ENCODE results near the gene C2orf68.
"Not testable (repeated sequence)": the region's sequence is repeated elsewhere in the genome, so short reads cannot be mapped to it uniquely, and the experiment has no call there.

Gene C2orf68

DNA sequence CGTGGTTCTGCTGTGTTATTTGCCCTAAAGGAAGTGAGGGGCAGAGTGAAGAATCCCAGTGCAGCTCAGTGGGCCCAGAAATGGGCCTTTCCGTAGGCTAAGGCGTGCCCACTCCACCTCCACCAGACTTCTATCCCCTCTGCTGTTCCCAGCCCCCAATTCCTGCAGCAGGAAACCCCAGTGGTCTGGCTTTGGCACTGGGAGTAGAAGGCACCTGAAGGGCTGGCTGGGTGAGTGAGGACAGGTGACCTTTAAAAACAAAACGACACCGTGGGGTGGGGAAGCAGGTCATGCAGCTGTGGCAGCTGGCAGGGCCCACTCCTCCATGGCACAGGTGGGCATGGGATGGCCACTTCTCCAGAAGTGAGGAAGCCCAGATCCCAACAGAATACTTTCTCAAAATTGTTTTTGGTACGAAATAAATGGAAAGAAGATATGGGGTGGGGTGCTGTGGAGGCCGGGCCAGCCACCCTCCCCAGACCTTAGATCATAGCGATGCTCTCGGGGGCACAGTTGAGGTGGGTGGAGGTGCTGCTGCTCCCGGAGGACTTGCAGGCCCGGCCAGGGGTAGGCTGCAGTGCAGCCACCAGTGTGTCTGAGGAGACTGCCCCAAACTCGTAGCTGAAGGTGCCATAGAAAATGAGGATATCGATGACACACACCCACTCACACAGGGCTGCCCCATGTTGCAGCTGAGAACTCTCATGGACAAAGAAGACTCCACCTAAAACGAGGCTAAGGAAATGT, 13.1 kb downstream of the C2orf68 start:
- no peak for DNase-seq

DNA sequence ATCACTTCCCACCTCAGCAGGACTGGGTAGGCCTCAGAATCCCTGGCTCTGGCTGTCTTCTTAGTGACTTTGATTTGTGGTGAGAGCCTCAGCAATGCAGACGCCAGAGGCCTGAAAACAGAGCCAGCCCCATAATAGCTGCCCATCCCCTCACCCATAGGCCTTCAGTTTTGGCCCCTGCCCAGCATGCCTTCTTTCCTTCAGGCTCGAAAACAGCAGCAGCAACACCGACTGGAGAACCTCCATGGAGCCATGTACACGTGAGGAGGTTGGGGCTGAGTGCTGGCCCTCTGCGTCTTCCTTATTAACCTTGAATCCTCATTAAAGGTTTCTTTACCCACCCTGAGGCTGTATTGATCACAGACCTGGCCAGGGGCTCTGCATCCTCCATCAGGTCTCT, 14.6 kb downstream of the C2orf68 start:
- DNase-seq: no peak

DNA sequence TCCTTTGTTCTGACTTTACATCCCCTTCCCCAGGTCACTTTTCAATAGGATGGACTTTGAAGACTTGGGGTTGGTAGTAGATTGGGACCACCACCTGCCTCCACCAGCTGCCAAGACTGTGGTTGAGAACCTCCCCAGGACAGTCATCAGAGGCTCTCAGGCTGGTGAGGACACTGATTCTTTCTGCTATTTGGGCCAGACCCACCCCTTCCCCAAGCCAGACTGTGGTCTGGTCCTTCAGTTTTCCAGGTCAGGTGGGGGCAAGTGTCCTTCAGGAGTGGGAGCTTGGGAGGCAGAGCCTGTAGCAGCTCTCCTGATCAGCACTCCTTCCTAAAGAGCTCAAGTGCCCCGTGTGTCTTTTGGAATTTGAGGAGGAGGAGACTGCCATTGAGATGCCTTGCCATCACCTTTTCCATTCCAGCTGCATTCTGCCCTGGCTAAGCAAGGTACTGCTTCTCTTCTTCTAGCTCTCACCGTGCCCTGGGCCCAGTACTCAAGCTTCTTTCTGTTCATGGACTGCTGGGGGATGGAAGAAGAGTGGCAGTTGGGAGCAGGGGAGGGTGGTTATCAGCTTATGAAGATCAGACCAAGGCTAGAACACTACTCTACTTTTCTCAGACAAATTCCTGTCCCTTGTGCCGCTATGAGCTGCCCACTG, 15.3 kb downstream of the C2orf68 start:
- no peak for DNase-seq

DNA sequence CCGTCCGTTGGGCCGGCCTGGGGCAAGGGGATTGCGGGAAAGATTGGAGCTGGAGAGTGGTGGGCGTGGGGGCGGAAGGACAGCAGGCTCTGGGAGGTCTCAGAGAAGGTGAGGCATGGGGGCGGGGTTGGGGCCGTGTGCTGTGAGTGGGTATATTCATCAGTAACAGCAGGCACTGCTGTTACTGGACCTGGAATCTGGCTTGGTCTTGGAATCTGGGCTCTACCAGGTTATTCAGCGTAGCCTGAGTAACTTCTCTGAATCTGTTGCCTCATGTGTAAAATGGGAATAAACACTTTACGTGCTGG, 15.9 kb downstream of the C2orf68 start:
- DNase-seq: peak in 1 of 2 experiments; percentile 30

DNA sequence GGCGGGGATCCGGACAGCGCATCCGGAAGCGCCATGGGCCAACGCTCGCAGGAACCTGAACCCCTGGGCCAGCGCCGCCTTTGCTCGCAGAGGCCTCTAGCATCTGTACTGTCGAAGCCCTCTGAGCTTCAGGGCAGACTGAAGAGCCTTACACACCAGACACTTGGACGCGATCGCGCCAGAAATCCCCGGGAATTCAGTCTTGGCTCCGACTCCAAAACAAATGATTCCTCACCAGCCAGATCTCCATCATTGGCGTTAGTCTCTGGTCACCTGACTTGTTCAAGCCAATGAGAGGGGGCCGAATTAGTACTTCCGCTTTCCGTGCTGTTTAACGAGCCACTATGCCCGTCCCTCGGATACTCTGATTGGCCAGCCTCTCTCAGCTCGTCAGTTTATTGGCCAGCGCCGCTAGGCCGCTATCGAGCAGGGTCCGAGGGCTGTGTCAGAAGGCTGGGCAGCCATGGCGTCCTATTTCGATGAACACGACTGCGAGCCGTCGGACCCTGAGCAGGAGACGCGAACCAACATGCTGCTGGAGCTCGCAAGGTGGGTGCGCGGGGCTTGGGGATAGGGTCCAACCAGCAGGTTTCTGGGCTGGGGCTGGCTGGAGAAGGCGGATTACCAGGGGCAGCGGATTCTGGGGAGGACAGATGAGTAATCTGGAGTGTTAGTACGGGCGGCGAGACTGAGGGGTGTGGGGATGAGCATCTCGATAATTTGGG, 16.4 kb downstream of the C2orf68 start, which contains the start of gene RNF181:
RNF181 (plus strand) TSS at position 445 of the 725 bp plus-strand sequence; CDS start at position 464, 19 bp downstream.
- peak; percentile 99 for DNase-seq

DNA sequence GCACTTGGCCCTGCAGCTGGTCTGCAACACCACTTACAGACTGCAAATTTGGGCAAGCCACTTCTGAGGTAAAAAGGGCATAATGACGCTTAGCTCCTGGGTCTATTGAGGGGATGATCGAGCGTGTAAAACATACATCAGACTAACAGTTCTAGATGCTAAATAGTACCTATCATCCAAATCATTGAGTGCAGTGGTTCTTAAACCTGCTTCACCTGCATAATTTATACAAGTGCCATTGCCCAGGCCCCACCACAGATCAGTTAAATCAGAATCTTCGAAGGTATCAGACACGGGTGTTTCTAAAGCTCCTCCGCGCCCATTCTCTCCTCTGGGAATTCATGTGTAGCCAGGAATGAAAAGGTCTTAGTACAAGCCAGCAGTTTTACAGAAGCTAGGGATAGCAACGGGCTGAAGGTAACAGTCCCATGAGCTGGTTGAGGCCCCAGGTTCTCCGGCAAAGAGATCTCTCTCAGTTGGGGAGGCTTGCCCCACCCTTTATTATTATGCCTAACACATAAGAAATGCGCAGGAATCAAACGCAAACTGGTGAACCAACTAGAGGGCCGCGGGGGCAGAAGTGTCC, 17.1 kb downstream of the C2orf68 start:
- no peak for DNase-seq

DNA sequence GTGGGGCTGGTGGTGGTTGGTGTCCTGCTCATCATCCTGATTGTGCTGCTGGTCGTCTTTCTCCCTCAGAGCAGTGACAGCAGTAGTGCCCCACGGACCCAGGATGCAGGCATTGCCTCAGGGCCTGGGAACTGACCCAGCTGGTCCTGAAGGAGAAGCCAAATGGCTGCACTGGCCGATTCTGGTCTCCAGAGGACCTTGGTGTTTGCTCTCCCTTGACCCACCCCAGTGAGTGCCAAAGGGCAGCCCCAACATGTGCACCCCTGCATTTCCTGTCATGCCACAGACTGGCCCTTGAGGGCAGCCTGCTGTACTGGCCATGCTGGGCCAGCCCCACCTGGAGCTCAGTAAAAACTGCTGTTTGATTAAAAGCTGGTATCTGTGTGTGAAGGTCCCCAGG, 18.8 kb downstream of the C2orf68 start:
- no peak for DNase-seq

DNA sequence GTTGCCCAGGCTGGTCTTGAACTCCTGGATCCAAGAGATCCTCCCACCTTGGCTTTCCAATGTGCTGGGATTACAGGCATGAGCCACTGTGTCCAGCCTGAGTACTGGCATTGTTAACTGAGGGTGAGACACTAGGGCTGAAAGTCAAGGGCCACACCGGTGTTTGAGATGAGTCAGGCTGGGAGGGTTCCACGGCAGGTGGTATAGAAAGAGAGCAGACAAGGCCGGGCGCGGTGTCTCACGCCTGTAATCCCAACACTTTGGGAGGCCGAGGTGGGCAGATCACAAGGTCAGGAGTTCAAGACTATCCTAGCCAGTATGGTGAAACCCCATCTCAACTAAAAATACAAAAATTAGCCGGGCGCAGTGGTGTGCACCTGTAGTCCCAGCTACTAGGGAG, 19.6 kb downstream of the C2orf68 start:
- DNase-seq: not testable (repeated sequence)

DNA sequence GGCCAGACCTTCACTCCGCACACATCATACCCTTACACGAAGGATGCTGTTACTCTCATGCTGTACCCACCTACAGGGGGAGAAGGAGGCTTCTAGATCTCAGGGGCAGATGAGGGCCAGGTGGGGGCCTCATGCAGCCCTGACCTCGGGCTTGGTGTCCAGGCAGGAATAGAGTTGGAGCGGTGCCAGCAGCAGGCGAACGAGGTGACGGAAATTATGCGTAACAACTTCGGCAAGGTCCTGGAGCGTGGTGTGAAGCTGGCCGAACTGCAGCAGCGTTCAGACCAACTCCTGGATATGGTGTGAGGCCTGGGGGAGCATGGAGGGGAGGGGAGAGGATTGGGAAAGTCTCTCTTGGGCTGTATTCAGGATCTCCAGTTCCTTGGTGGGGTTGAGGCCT, 20.3 kb downstream of the C2orf68 start:
- no peak for DNase-seq

DNA sequence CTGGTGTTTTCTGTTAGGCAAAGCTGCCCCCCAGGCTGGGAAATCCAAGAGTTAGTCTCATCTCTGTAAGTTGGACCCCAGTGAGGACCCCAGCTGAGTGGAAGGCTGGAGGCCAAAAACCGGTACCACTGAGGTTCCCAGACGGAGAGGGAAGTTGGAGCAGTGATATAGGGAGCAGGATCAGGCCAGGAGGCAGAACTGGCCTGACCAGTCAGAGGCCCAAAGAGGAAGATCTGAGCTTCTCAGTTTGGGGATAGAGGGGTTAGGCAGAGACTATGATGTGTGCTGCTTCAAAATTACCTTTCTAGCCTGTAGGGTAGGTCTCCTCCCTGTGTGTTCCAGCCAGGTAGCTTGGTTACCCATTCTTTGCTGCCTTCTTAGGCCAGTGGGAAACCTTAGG, 20.9 kb downstream of the C2orf68 start:
- no peak for DNase-seq

DNA sequence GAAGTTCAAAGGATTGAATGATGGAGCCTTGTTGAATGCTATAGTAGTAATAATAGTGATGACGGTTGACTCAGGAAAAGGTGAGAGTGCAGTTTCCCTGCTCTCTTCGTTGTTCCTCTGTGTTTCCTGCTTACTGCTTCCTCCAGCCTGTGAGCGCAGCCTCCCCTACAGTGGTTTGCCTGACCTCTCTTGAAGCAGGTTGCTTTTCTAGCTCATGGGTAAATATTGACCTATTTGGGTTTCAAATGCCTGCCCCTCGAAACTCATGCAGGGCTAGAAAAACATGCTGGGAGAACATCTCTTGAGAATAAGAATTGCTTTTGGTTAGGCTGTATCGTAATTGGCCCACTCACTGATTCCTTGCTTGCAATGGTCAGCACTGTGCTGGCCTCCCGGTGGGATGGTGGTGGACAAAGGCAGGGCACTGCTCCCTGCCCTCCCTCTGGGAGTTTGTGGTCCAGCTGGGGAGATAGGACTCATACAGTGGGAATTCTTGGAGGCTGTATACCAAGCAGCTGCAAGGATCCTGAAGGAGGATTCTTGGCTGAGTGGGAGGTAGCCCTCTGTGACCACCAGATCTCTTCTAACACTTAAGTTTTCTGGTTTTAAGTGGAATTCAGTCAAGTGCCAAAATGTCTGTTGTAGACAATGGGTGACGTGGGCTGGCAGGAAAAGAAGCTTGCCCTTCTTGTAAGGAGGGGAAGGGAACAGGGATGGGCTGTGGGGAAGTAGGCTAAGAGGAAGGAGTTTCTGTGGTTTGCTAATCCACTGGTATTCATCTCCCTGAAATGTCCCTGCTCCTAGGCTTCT, 21.7 kb downstream of the C2orf68 start:
- peak; percentile 77 to 82 for DNase-seq

DNA sequence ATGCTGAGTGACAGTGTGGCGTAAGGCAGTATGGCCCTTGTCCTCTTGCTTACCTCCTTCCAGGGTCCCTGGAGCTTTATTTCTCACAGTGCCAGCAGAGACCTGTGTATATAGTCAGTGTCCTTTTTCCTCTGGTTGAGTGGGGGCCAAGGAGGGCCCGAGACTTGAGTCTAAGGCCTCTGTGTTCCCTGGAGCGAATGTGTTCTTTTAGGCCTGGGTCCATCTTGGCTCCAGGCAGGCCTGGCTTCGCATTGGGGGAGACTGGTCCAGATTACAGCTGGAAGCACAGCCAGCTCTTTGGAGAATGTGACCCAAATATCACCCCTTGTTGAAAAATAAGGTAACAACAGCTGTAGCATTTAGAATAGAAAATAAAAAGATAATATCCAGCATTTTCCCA, 22.7 kb downstream of the C2orf68 start:
- no peak for DNase-seq

DNA sequence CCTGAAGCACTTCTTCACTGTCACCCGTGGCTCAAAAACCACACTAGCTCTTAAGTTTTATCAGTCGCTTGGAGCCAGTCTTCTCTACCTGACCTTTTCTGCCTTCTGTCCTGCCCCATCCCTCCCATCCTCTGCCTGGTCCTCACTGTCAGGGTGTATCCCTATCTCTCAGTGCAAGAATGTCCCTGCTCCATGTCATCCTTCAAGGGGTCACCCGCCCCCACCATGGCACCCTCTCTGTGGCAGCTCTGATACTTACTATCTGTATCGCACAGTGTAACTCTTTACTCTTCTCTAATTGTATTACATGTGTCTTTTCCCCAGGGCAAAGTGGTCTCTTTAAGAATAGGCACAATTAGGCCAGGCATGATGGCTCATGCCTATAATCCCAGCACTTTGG, 23.2 kb downstream of the C2orf68 start:
- DNase-seq: no peak

DNA sequence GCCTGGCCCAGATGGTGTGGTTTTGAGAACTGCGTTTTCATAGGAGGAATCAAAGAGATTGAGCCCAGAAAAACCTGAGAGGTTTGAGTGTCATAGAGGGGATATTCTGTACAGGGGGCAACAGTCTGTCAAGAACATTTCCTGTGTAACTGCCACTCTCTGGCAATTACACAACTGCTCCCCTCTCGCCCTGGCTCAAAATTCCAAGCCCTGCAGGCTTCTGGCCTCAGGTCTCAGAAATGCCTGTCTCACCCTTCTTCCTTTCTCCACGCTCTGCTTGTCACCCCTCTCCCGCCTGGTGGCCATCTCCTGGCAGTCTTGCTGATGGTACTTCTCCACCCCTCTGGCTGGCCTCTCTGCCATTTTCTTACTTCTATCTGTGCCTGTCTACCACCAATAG, 23.6 kb downstream of the C2orf68 start:
- DNase-seq: peak; percentile 73 to 79

DNA sequence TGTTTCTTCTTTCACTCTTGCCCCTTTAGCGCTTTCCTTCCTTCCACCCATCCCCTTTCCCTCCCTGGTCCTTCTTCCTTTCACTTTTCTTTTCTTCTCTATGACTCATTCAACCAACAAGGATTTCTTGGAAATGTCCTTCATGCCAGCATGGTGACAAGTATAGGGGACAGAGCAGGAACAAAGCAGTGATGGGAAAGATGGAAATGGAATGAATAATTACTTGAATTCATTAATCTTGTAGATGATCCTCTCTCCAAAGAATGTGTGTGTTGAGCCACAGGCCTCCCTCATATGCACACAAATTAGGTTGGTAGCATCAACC, 26.1 kb downstream of the C2orf68 start:
- peak in 1 of 2 experiments; percentile 29 for DNase-seq

DNA sequence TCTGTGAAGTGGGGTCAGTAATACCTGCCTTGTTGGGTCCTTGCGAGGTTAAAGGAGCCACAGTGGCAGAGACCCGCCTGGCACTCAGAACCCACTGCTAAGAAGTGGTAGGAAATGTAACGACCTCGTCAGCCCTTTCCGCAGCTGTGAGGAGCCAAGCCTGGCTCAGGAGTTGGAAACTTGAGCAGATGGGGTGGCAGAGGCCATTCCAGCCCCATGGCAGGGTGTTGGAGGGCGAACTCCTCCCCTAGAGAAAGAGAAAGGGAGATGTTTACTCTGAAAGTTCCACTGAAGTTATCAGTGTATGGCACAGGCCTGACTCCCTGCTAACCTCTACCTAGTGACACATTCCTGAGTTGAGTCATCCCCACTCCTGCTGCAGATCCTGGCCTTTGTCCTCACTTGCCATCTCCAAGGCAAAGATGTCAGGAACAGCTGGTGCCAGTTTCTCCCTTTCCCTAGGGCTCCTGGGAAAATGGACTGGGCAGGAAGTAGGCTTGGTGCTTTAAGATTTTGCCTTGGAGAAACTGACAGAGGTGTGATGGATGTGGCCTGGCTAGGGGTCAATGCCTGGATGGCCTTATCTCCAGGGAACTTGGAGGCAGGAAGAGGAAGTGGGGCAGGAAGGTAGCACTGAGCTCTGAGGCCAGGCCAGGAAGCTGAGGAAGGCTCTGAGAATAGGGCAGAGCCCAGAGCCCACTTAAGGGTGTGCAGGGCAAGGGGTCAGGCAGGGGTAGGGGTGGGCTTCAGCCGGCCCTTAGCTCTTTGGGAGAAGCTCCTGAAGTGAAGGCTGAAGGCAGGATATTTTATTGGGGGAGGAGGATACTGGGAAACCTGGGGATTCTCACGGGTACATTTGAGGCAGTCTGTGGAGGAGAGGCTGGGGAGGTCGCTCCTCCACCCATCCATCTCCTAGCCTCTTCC, 26.7 kb downstream of the C2orf68 start:
- DNase-seq: peak in 1 of 2 experiments; percentile 28

DNA sequence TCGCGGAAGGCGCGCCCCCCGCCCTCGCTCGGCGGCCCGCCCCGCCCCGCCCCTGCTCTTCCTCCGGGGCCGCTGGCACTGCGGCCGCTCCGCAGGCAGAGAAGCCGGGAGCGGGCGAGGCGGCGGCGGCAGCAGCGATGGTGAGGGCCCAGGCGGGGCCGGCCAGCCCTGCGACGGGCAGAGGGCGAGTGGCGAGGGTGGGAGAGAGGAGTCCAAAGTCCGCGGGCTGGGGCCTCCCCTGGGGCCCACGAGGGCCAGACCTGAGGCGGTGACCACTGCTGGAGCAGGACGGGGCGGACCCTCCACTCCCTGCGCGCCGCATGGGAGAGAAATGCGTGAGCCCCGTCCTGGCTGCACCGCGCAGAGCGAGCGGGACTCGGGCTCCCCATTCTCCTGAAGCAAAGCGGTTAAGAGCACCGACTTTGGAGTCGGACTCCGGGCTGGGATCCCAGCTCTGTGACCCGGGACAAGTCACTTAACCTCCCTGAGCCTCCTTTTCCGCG, 27.5 kb downstream of the C2orf68 start, which contains the start of gene VAMP5:
VAMP5 (plus strand) TSS at position 78 of the 503 bp plus-strand sequence; CDS start at position 138, 60 bp downstream.
- DNase-seq: no peak

DNA sequence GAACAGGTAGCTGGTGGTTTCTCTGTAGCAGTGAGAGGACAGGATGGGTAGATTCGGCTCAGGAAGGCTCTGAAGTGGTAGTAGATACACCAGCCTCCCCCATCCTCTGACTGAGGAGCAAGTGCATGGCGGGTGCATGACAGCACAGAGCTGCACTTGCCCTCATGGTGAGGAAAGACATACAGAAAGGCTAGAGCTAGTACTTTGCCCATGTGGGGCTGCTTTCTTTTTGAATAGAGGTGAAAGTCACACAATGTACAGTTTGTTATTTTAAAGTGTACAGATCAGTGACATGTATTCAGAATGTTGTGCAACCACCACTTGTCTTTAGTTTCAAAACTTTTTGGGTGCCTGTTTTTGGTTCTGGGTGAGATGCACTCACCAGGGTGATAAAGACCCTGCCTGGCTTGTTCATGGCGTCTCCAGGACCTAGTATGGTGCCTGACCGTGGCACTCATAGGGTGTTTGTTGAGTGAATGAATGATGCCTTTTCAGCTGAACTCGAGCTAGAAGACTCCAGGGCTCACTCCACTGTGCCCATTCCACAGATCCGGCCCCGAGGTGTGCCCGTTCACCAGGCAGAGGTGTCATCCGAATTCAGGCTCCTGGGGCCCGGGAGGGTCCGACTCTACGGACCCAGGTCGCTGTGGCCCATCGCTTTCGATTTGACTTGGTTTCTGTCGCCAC, 28.1 kb downstream of the C2orf68 start:
- DNase-seq: no peak

DNA sequence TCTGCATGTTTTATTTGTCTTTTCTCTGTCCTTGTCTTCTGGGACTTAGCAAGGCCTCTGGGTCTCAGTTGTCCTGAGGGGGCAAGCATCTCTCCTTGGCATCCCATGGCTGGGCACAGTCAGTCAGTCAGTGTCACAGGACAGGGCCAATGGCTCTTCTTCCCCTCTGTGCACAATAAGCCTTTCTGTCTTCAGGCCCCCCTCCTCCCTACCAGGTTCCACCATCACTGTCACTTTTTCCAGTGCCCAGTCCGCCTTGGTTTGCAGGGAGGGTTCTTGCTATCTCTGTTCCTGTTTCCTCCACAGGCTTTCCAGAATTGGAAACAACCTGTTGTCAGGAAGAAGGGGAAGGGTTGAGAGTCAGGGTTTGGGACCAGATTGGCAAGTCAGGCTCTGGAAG, 29.4 kb downstream of the C2orf68 start:
- DNase-seq: no peak

DNA sequence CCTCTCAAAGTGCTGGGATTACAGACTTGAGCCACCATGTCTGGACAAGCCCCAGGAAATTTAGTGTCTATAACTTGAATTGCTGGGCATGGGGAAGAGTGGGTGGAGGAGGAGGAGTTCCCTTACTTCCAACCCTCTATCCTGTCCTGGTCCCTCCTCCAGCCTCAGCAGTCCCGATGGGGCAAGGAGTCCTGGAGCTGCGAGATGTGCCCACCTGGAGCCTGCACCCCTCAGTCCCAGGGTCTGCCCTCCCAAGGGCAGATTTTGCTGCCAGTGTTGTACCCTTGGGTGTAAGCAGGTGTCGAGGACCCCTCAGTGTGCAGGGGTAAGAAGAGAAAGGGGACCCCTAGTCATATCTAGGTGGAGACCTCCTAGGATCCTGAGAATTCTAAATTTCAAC, 31.7 kb downstream of the C2orf68 start:
- DNase-seq: no peak

Data from Kasumi-1 (cell line).